HL-60 (cell line): ENCODE results near the gene MARK1.

Source experiments
- DNase-seq, 2 experiments: peaks; one replicate each; pipeline ENCODE4 v3.0.0-alpha.2; 2010 to 2020; ENCODE audit warnings: low read depth in 1 of 2, low spot score in 1 of 2
- H3K27ac ChIP-seq: fragments of 250-450 bp; sonication (Bioruptor Pico); replicated peaks from 2 replicates; pipeline ENCODE4 v1.5.1; 2020; ENCODE audit warnings: mild to moderate bottlenecking, moderate library complexity
- H3K27me3 ChIP-seq: fragments of 250-450 bp; sonication (Bioruptor Pico); 2 replicates; pipeline ENCODE4 v1.5.1; 2021; ENCODE audit warnings: mild to moderate bottlenecking, moderate library complexity; ENCODE audit not compliant: insufficient read depth, poor library complexity, severe bottlenecking
- H3K4me3 ChIP-seq: replicated peaks from 2 replicates; pipeline ENCODE4 v1.5.1; 2011; ENCODE audit warnings: mild to moderate bottlenecking, control low read depth, low read length; ENCODE audit not compliant: insufficient read depth
- CTCF ChIP-seq: IDR thresholded peaks from one replicate; pipeline ENCODE4 v1.5.1; 2011; ENCODE audit warnings: low read length, control low read depth, inconsistent platforms; ENCODE audit not compliant: insufficient read depth
- GABPA ChIP-seq: IDR thresholded peaks from 2 replicates; pipeline ENCODE4 v1.6.1; 2012; ENCODE audit warnings: low read depth
- POLR2AphosphoS5 ChIP-seq: IDR thresholded peaks from 2 replicates; pipeline ENCODE4 v1.6.1; 2012; ENCODE audit warnings: low read depth
- REST ChIP-seq: IDR thresholded peaks from 2 replicates; pipeline ENCODE4 v1.6.1; 2012; ENCODE audit warnings: low read depth; ENCODE audit not compliant: insufficient replicate concordance
- SPI1 ChIP-seq: IDR thresholded peaks from 2 replicates; pipeline ENCODE4 v1.6.1; 2012; ENCODE audit warnings: low read depth, mild to moderate bottlenecking, borderline replicate concordance

The MARK1 gene

GRCh38 chr1:220511785-220512184 lies 16.2 kb upstream of the MARK1 start:
- TF ChIP-seq POLR2AphosphoS5, result no peak
- no peak for TF ChIP-seq CTCF
- TF ChIP-seq GABPA, result no peak
- no peak for TF ChIP-seq REST
- TF ChIP-seq SPI1, result no peak
- Histone ChIP-seq H3K4me3 (no peak overlapping the region), H3K27me3 (no peaks in the 10 kb centered on the region), H3K27ac (no peak overlapping the region)
- DNase-seq, result no peak

- Histone ChIP-seq H3K27me3 (peaks cover 6% of the 10 kb centered on the region), H3K27ac (no peak overlapping the region), H3K4me3 (no peak overlapping the region)
- no peak for TF ChIP-seq SPI1
- TF ChIP-seq POLR2AphosphoS5, result no peak
- no peak for TF ChIP-seq REST
- no peak for TF ChIP-seq CTCF
- no peak for TF ChIP-seq GABPA
- DNase-seq, result no peak
Measured at GRCh38 chr1:220513834-220514233, 14.1 kb upstream of the MARK1 start.

- no peak for DNase-seq
- Histone ChIP-seq H3K27me3 (peaks cover 6% of the 10 kb centered on the region), H3K4me3 (no peak overlapping the region), H3K27ac (no peak overlapping the region)
- no peak for TF ChIP-seq GABPA
- no peak for TF ChIP-seq REST
- TF ChIP-seq SPI1, result no peak
- no peak for TF ChIP-seq POLR2AphosphoS5
- TF ChIP-seq CTCF, result no peak
Measured at GRCh38 chr1:220514256-220514655, 13.7 kb upstream of the MARK1 start.
